ENCODE results near the gene METTL27. TPM values are rescaled to one million over a fixed set of nuclear protein-coding genes. Genes with fewer than 3 reads are reported as not detected.
A peak's percentile ranks its signal among the peaks of the same experiment; 100 is the strongest.

The METTL27 gene
- total and polyA plus RNA-seq, 9 of the 15 experiments (the other 6 are each of a cell fraction or from before 2014, with no cell fraction given): 0.08 to 0.82 (median 0.33) TPM; not detected in 4

- Histone ChIP-seq H3K9me1 (ENCODE audit: control insufficient read depth, insufficient read depth, low read length) (no peaks in the 10 kb centered on the region), H3K79me2 (ENCODE audit: control insufficient read depth, insufficient read depth, low read length) (no peaks in the 10 kb centered on the region), H3K4me1 (replicated peaks in 1 of 2; ENCODE audit: control insufficient read depth in 2 of 2, insufficient read depth in 2 of 2, low read length in 2 of 2) (peaks cover 0 to 3% of the 10 kb centered on the region in 2 experiments; a peak in 1 of 5 replicates), H3K27ac (ENCODE audit: extremely low read depth, low read depth, low read length) (no peak overlapping the region), H3K4me3 (no peak overlapping the region), H3K9ac (ENCODE audit: insufficient read depth in 1 of 2, low read depth in 2 of 2, low read length in 2 of 2) (0 out of 4 replicates have a peak overlapping the region, but pooled peaks of 1 of the 2 experiments have one; percentile 1), H3K27me3 (ENCODE audit: control insufficient read depth in 2 of 2, insufficient read depth in 2 of 2, low read length in 2 of 2) (no peaks in the 10 kb centered on the region), H4K20me1 (replicated peaks; ENCODE audit: control insufficient read depth, insufficient read depth, low read length) (no peaks in the 10 kb centered on the region), H2AFZ (ENCODE audit: low read depth, low read length) (no peak overlapping the region), H3K36me3 (ENCODE audit: control insufficient read depth, insufficient read depth, low read length) (no peaks in the 10 kb centered on the region), H3K4me2 (ENCODE audit: insufficient read depth, low read length) (no peak overlapping the region), H3K9me3 (replicated peaks; ENCODE audit: control insufficient read depth, insufficient read depth, low read depth, low read length) (no peaks in the 10 kb centered on the region)
- DNase-seq (ENCODE audit: extremely low read depth in 1 of 4, low spot score in 3 of 4) (peak in 1 of 4 experiments; percentile 7), ATAC-seq (no peak), FAIRE-seq (no peak)
- WGBS (ENCODE audit: insufficient coverage, low coverage, missing lambda C conversion rate): 41% methylated on average over 8 of the region's 8 CpGs
- POLR2A ChIA-PET: interaction anchor here (0.8 to 1.8 kb wide), 3 partner anchors 11 to 87 kb away, joined by 3 to 5 read pairs (median 4); partner anchors contain the start of gene METTL27
- CTCF ChIA-PET (ENCODE audit: low intra/inter-chr PET ratio): no interaction called here
- intact Hi-C loops (cut with micrococcal nuclease) (no loop called here), in situ Hi-C loops (cut with MboI) (no loop called here)
- BruUV-seq (replicated peaks): no TSS peak
- TF ChIP-seq ZNF717 (CRISPR knock-in tag; IDR thresholded peaks at IDR 0.05) (no peak), ZFP30 (CRISPR knock-in tag; IDR thresholded peaks at IDR 0.05; ENCODE audit: borderline replicate concordance) (no peak), ZNF217 (CRISPR knock-in tag; IDR thresholded peaks at IDR 0.05) (no peak), CTCF (IDR thresholded peaks at IDR 0.05 in 2 of 3, conservative IDR thresholded peaks at IDR 0.05 in 1 of 3; ENCODE audit: insufficient read depth in 2 of 3, low read depth in 1 of 3, low read length in 3 of 3) (no peak), SMAD1 (IDR thresholded peaks at IDR 0.05; ENCODE audit: low read depth, low read length, partially characterized antibody) (no peak), TSC22D4 (tag; IDR thresholded peaks at IDR 0.05) (no peak), ZNF239 (CRISPR knock-in tag; IDR thresholded peaks at IDR 0.05) (no peak), RBM14 (IDR thresholded peaks at IDR 0.05; ENCODE audit: borderline replicate concordance, insufficient read depth, low read depth, low read length) (no peak), NCOA4 (IDR thresholded peaks at IDR 0.05; ENCODE audit: partially characterized antibody) (no peak)
- TF ChIP-seq, protein P1, sequence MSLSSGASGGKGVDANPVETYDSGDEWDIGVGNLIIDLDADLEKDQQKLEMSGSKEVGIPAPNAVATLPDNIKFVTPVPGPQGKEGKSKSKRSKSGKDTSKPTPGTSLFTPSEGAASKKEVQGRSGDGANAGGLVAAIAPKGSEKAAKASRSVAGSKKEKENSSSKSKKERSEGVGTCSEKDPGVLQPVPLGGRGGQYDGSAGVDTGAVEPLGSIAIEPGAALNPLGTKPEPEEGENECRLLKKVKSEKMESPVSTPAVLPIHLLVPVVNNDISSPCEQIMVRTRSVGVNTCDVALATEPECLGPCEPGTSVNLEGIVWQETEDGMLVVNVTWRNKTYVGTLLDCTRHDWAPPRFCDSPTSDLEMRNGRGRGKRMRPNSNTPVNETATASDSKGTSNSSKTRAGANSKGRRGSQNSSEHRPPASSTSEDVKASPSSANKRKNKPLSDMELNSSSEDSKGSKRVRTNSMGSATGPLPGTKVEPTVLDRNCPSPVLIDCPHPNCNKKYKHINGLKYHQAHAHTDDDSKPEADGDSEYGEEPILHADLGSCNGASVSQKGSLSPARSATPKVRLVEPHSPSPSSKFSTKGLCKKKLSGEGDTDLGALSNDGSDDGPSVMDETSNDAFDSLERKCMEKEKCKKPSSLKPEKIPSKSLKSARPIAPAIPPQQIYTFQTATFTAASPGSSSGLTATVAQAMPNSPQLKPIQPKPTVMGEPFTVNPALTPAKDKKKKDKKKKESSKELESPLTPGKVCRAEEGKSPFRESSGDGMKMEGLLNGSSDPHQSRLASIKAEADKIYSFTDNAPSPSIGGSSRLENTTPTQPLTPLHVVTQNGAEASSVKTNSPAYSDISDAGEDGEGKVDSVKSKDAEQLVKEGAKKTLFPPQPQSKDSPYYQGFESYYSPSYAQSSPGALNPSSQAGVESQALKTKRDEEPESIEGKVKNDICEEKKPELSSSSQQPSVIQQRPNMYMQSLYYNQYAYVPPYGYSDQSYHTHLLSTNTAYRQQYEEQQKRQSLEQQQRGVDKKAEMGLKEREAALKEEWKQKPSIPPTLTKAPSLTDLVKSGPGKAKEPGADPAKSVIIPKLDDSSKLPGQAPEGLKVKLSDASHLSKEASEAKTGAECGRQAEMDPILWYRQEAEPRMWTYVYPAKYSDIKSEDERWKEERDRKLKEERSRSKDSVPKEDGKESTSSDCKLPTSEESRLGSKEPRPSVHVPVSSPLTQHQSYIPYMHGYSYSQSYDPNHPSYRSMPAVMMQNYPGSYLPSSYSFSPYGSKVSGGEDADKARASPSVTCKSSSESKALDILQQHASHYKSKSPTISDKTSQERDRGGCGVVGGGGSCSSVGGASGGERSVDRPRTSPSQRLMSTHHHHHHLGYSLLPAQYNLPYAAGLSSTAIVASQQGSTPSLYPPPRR (CRISPR knock-in tag; IDR thresholded peaks at IDR 0.05; ENCODE audit: borderline replicate concordance): no peak
- TF ChIP-seq, protein P2, sequence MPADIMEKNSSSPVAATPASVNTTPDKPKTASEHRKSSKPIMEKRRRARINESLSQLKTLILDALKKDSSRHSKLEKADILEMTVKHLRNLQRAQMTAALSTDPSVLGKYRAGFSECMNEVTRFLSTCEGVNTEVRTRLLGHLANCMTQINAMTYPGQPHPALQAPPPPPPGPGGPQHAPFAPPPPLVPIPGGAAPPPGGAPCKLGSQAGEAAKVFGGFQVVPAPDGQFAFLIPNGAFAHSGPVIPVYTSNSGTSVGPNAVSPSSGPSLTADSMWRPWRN (IDR thresholded peaks at IDR 0.05; ENCODE audit: low read depth): no peak
- TF ChIP-seq, protein P3, sequence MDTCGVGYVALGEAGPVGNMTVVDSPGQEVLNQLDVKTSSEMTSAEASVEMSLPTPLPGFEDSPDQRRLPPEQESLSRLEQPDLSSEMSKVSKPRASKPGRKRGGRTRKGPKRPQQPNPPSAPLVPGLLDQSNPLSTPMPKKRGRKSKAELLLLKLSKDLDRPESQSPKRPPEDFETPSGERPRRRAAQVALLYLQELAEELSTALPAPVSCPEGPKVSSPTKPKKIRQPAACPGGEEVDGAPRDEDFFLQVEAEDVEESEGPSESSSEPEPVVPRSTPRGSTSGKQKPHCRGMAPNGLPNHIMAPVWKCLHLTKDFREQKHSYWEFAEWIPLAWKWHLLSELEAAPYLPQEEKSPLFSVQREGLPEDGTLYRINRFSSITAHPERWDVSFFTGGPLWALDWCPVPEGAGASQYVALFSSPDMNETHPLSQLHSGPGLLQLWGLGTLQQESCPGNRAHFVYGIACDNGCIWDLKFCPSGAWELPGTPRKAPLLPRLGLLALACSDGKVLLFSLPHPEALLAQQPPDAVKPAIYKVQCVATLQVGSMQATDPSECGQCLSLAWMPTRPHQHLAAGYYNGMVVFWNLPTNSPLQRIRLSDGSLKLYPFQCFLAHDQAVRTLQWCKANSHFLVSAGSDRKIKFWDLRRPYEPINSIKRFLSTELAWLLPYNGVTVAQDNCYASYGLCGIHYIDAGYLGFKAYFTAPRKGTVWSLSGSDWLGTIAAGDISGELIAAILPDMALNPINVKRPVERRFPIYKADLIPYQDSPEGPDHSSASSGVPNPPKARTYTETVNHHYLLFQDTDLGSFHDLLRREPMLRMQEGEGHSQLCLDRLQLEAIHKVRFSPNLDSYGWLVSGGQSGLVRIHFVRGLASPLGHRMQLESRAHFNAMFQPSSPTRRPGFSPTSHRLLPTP (IDR thresholded peaks at IDR 0.05; ENCODE audit: borderline replicate concordance, extremely low read depth, insufficient read length): no peak
Observed at GRCh38 chr7:73815436-73815835, 26.9 kb downstream of the METTL27 start.
